OCI-LY3 (cell line): ENCODE measurements around the gene NUDT15.

ENCODE experiments used
- CTCF ChIP-seq: fragments of 200-600, 300-600 bp; sonication (generic); IDR thresholded peaks from 2 replicates; pipeline ENCODE4 v1.5.1; 2014; ENCODE audit warnings: antibody characterized with exemption, low read length, low read depth
- EZH2phosphoT487 ChIP-seq: fragments of 200-600 bp; shearing (Covaris generic); IDR thresholded peaks from 2 replicates; pipeline ENCODE4 v1.6.1; 2018; ENCODE audit warnings: antibody characterized with exemption, mixed run types, low read depth

- TF ChIP-seq CTCF (no peak), EZH2phosphoT487 (no peak)
These were observed 23.2 kb upstream of the NUDT15 start for GRCh38 chr13:48014359-48014758.
